GM18502 (cell line): Measurements from ENCODE around the gene TSC1.
"Not testable (repeated sequence)": the region's sequence is repeated elsewhere in the genome, so short reads cannot be mapped to it uniquely, and the experiment has no call there.

Experiments used
- ATAC-seq: cut with Tn5 transposase; IDR thresholded peaks from one replicate; pipeline ENCODE4 v1.9.1; 2021; ENCODE audit warnings: mild to moderate bottlenecking; ENCODE audit not compliant: unreplicated experiment, poor library complexity

TSC1 gene

DNA sequence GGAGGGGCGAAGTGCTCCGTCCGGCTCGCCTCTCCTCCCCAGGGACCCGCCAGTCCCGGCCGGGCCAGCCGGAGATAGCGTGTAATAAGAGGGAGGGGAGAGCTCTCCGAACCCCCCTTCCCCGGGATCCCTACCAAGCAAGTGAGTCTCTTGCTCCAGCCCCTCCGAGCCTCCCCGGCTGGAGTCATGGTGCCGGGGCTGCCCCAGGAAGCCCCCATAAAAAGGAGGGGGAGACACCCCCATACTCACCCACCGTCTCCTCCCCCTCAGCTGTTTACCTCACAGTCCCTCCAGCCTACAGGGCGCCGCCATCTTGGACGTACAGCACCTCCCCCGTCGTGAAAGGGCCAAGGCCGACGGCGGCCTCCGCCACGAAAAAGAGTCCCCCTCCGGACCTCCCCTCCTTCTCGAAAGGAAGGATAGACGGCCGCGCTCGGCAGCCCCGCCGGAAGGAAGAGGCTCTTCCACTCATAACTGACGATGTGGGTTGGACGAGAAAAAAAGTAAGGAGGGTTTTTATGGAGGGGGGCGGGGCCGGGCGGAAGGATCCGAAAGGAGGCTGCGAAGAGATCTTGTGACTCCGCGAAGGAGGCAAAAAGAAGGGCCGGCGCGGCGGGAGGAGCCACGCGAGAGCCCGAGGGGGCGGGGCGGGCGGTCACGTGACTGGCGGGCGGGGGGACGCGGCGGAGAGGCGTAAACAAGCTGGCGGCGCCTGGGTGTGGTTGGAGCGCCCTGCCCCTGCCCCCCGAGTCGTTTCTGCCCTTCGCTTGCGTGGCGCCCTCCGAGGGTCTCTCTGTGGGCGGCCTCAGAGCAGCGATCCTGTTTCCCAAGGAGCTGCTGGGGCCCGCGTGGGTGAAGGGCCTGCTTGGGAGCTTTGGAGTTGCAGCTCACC lies at the start of gene TSC1:
TSC1 (minus strand) TSS at position 323 of the 892 bp plus-strand sequence. CDS start 15,744 bp downstream, outside the sequence.
- peak; percentile 75 for ATAC-seq

DNA sequence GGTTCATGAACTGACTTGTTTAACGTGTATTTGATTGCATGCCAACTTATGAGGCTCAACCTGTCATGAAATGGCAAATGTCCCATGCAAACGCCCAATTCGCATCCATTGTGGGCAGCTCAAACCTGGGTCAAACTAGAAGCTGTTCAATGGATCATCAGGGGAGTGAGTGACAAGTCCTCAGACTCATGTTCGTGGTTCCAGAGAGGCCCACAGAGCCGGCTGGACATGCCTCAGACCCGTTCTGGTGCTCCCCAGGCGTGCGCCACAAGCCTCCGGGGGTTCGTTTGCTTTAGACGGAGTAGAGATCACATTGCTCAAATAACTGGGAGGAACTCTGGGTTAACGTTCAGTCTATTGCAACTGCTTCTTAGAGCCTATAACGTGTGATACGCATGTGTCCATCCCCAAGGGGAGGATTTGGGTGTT lies 49.1 kb upstream of the TSC1 start:
- ATAC-seq: no peak

DNA sequence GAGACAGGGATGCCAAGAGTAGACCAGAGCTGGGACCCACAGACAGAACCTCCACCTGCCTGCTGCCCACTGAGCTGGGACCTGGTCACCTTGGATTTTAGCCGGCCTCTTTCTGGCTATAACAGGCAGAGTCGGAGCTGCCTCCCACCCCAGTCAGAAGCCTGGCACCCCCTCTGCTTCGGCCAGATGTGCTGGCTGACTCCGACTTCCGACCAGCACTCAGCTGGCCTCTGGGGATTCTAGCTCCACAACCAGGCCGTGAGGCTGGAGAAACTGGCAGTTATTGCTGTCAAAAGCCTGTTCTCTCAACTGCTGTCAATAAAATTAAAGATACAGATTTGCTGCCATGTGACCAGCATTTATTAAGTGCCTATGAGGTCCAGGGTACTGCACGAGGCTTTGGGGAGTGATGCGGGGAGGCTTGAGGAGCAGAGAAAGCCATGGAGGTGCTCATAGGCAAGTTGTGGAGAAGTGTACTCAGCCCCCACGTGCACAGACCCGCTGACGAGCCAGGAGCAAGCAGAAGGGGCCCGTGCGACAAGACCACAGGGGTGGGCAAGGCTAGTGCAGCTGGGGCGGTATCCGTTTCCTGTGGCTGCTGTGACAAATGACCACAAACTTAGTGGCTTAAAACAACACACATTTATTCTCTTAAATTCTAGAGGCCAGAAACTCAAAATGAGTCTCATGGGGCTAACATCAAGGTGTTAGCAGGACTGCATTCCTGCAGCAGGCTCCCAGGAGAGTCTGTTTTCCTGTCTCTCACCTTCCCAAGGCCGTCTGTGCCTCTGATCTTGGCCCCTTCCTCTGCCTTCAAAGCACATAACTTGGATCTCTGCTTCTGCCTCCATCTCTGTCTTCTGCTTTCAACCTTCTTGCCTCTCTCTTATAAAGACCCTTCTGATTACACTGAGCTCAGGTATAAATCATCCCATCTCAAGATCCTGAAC lies 47.2 kb upstream of the TSC1 start:
- ATAC-seq: no peak

DNA sequence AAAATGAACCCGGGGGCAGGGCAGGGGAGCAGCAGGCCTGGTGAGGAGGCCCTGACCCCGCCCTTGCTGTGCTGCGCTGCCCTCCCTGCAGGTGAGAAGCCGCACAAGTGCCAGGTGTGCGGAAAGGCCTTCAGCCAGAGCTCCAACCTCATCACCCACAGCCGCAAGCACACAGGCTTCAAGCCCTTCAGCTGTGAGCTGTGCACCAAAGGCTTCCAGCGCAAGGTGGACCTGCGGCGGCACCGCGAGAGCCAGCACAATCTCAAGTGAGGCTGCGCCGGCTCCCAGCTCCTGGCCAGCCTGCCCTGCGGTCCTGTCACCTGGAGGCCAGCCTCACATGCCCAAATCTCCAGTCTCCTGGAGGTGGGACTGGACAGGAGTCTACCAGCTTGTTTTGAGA lies 46.4 kb upstream of the TSC1 start:
- ATAC-seq: no peak

DNA sequence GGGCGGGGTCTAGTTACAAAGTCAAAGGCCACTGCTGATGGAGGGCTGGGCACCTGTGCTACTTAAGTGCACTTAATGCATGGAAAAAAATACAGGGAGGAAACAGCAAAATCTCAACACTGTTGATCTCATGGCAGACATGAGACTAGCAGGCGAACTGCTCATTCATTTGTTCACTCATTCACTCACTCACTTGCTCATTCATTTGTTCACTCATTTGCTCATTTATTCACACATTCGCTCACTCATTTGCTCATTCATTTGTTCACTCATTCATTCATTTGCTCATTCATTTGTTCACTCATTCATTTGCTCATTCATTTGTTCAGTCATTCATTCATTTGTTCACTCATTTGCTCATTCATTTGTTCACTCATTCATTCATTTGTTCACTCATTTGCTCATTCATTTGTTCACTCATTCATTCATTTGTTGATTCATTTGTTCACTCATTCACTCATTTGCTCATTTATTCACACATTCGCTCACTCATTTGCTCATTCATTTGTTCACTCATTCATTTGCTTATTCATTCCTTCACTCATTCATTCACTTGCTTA lies 45.7 kb upstream of the TSC1 start:
- ATAC-seq: not testable (repeated sequence)

DNA sequence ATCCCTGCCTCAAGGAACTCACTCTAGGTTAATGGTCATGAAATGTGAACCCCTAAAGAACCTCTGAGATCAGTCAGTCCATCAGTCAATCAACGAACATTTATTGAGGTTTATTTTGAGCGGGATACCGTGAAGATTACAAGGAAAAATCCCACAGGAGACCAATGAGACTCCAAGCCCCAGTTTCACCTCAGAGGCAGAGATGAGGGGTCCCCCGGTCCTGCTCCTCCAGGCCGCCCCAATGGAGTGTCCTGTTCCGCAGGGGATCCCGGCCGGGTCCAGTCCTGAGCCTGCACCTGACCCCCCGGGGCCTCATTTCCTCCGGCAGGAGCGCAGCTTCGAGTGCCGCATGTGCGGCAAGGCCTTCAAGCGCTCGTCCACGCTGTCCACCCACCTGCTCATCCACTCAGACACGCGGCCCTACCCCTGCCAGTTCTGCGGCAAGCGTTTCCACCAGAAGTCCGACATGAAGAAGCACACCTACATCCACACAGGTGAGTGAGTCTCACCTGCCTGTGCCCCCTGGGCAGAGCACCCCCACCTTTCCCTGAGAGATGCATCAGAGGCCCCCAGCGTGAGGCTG lies 45.1 kb upstream of the TSC1 start:
- ATAC-seq: no peak

DNA sequence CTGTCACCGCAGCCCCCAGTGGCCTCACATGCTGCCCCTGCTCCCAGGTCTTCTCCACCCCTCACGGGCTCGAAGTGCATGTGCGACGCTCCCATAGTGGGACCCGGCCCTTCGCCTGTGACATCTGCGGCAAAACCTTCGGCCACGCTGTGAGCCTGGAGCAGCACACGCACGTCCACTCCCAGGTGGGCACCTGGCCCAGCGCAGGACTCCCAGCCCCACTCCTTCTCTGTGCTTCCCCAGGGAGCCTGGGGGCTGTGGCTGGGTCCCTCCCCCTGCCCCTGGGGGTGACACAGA lies 44.5 kb upstream of the TSC1 start:
- no peak for ATAC-seq

DNA sequence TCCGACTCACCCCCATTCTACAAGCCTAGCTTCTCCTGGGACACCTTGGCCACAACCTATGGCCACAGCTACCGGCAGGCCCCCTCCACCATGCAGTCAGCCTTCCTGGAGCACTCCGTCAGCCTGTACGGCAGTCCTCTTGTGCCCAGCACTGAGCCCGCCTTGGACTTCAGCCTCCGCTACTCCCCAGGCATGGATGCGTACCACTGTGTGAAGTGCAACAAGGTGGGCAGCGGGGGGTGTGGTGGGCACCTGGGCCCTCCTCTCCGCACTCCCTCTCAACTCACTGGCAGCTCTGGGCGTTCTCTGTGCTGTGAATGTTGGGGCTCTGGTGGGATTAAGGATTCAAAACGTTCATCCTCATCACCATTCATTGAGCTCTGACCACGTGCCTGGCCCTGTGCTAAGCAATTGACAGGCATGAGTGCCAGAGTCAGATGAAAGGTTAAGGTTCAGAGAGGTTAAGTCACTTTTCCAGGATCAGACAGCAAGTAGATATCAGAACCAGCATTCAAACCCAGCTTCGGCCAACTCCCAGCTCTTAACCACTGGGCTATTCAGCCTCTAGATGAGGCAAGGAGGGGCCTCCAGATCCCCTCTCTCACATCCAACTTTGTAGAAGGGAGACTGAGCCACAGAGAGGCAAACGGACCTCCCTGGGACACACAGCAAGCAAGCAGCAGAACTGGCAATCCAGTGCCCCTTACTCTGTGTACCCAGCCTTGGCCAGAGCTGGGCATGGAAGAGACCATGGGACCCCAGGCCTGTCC lies 44.0 kb upstream of the TSC1 start:
- ATAC-seq: no peak

DNA sequence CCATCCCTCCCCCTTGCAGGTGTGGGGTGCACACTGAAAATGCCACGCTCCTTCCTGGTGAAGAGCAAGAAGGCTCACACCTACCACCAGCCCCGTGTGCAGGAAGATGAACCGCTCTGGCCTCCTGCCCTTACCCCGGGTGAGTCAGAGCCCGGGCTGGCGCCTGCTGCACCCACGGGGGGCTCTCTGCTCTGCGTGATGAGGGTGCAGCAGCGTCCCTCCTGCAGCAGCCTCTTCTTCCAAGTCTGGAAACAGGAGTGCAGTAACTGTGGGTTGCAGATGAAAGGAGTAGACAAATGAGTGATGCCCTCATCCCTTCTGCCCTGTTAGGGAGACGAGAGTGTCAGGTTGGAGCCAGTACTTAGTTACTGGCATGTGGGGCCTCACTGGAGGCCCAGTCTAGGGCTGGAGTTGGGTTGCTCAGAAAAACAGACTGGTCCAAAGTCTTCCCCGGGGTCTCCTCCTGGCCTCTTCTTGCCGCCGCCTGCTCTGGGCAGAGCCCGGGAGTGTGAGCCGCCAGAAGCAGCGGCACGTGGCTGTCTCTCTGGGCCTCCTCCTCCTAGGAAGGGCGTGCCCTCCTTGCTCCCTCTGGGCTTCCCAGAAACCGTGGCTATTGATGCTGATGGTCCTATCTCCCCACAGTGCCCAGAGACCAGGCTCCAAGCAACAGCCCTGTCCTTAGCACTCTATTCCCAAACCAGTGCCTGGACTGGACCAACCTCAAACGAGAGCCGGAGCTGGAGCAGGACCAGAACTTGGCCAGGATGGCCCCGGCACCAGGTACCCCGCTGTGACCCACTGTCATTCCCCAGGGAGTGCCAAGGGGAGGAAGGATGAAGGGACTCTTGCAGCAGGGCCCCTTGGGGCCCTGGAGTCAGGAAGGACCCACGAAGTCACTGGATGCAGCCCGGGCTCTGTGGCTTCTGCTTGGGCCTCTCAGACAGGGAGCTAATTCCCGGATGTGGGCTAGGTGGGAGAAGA lies 42.5 kb upstream of the TSC1 start:
- no peak for ATAC-seq

DNA sequence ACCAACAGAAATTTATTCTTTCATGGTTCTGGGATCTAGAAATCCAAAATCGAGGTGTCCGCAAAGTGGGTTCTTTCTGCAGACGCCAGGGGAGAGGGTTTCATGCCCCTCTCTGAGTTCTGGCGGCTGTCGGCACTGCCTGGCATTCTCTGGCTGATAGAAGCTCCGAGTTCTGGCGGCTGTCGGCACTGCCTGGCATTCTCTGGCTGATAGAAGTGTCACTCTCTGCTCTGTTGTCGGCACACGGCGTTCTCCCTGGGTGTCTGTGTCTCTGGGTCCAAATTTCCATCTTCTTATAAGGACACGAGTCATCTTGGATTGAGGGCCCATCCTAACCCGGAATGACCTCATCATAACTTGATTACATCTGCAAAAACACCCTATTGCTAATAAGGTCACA lies 41.7 kb upstream of the TSC1 start:
- no peak for ATAC-seq

DNA sequence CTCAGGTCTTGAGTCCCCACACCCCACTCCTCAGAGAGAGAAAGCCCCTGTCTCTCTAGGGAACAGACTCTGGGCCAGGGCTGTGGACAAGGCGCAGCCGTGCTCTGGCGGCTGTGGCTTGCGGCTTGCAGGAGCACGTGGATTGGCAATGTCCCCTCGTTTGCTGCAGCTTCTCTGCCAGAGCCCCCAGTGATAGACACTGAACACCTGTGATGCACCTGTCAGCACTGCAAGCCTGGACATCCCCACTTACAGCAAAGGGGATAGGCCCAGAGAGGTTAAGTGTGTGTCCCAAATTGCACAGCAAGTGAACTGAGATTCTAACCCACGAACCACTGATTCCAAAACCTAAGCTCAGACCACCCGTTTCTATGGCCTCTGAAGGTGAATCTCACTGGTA lies 41.1 kb upstream of the TSC1 start:
- no peak for ATAC-seq

DNA sequence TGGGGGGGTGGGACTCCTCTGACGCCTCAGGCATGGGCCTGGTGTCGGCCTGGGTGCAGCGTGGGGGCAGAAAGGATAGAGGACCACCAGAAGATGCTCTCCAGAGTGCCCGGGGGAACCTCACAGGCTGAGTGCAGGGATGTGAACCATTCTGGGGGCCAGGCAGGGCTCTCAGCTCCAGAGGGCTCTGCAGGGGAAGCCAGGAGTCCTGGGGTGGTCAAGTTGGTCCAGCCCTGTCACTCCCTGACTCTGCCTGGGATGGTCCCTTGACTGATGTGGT lies 40.6 kb upstream of the TSC1 start:
- ATAC-seq: no peak

DNA sequence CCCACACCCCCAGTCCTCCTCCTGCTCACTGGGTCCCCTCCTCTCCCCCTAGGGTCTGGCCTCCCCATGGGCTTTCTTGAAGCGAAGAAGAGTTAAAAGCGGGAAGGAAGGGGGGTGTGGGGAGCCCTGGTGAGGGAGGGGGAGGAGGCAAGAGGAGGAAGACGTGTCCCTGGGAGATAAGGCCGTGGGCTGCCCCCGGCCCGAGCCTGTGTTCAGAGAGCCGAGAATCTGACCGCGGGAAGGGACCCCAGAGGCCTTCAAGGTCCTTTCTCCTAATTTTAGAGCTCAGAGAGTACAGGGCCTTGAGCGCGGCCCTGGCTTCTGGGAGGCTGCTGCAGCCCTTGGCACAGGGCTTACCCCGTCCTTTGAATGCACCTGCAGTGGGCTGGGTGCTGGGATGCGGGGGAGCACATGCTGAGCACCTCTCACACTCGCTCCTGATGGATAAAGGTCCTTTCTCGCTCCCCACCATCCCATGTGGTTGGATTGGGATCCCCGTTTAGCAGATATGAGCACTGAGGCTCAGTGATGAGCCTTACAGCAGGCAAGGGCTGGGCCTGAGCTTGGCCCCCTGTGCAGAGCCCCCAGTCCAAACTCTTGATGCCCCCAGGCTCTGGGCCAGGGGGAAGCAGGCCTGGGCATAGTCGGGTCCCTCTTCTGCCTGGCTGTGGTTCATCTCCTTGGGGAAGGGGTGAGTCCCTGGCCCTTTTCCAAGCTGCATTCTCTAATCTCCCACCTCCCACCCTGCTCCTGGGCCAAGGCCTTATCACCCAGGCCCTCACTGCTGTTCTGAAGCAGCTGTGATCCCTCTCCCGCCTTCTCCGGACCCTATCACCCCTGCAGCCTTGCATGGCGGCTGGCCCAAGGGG lies 40.0 kb upstream of the TSC1 start:
- ATAC-seq: no peak

DNA sequence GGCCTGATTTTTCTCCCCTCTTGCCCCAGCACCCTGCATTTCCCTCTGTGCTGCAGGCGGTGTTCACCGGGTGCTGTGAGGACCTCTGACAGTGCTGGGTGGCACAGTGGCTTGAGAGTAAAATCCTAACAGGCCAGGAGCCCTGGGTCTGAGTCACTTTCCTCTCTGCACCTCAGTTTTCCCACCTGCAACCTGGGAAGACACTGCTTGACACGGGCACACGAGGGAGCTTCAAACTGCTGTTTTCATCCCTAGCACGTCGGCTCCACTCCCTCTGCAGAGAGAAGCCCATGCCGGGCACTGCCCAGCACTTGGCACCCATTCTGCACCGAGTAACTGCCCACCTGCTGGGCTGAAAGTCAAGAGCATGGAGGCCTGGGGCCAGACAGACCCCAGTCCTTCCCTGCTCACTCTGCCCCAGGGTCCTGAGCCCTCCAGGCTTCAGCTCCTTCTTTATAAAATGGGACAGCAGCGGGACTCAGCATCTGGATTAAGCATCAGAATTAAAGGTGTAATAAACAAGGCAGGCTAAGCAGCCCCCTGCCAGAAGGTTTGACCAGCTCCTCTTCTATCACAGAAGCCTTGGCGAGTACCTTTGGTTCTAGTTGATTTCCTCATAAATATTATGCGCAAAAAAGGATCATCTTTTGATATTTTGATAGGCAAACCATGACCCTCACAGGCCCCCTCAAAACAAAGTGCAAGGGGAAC lies 39.2 kb upstream of the TSC1 start:
- no peak for ATAC-seq

DNA sequence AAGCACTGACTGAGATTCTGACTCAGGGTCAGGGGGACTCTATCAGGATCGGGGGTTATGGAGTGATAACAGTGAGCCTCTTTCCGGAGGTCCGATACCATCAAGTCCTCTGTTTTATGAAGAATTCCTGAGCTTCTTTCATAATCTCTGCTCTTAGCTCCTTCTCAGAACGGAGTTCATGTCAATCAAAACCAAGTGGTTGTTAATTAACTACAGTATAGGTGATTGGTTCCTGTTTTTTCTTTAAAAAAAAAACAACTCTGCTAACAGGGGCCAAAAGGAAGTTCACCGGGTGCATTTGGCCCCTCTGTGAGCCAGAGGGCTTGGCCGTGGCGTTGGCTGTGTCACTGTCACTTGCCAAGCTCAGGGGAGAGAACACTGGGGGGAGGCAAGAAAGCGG lies 38.0 kb upstream of the TSC1 start:
- ATAC-seq: no peak

DNA sequence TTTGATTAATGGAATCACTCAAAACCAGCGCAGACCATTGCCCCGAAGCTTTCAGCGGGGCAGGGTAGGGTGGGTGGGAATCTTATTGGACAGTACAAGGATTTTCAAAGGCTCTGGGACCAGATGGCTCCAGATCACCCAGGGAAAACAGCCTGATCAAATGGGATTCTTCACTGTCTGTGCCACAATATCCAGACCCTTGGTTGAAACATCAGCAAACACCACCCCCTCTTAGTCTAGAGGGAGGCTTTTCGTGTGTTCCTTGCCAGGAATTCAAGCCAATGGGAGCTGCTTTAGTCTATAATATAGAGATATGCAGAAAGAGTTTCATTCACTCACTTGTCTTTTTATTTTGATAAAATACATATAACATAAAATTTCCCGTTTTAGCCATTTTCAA lies 35.7 kb upstream of the TSC1 start:
- ATAC-seq: no peak

DNA sequence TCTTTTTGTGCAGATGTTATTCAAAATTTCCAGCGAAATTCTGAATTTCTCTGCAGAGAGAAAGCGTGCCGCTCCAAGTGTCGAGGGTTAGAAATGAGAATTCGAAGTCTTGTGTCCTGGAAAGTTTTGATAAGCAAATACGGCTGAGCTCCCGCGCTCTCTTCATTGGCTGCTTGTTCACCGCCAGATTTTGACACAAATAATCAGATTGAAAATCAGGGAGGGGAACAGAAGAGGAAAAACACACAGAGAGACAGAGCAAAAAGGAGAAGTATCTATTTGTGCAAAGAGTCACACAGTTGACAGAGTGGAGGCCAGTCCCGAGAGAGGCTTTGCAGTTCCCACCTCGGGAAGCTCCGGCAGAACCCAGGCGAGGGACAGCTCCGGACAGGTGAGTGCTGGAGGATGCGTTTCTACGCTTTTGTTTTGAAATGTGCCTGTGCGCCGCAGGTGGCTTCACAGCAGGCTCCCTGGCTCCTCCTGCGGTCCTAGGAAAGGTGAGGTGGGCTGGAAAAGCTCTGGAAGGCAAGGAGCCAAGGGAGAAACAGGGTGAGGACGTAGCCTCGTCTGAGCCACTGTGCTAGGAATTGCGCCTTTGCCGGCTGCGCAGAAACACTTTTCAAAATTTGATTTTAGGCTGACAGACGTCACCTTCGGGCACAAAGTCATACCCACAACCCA lies 34.2 kb upstream of the TSC1 start, which contains the start of gene GFI1B:
GFI1B (plus strand) TSS at position 244 of the 681 bp plus-strand sequence. CDS start 7,985 bp downstream, outside the sequence.
- no peak for ATAC-seq
